ENCODE measurements around the gene H2BK1.
A peak's percentile ranks its signal among the peaks of the same experiment; 100 is the strongest.

Gene H2BK1

GRCh38 chr7:151244841-151245346 is 34.6 kb upstream of the H2BK1 start:
- DNase-seq = no peak

- peak; percentile 32 for DNase-seq
Observed at GRCh38 chr7:151244196-151244840, 34.0 kb upstream of the H2BK1 start.

GRCh38 chr7:151243408-151244195 is 33.3 kb upstream of the H2BK1 start:
- DNase-seq = no peak

GRCh38 chr7:151243045-151243349 is 32.7 kb upstream of the H2BK1 start:
- DNase-seq = no peak

GRCh38 chr7:151242159-151243044 is 32.1 kb upstream of the H2BK1 start:
- DNase-seq = no peak

GRCh38 chr7:151241755-151242096 is 31.4 kb upstream of the H2BK1 start:
- DNase-seq = no peak

GRCh38 chr7:151240942-151241754 is 30.9 kb upstream of the H2BK1 start:
- no peak for DNase-seq

- DNase-seq = no peak
Observed at GRCh38 chr7:151240536-151240935, 30.2 kb upstream of the H2BK1 start.

- DNase-seq = no peak
Observed at GRCh38 chr7:151239837-151240459, 29.7 kb upstream of the H2BK1 start.

GRCh38 chr7:151238924-151239836 is 28.9 kb upstream of the H2BK1 start:
- DNase-seq = no peak

GRCh38 chr7:151238190-151238810 is 28.0 kb upstream of the H2BK1 start:
- no peak for DNase-seq

GRCh38 chr7:151237244-151238189 is 27.2 kb upstream of the H2BK1 start:
- no peak for DNase-seq

GRCh38 chr7:151236406-151236805 is 26.1 kb upstream of the H2BK1 start:
- DNase-seq = no peak

GRCh38 chr7:151235091-151235787 is 25.0 kb upstream of the H2BK1 start:
- DNase-seq = no peak

- DNase-seq = no peak
Observed at GRCh38 chr7:151233804-151234203, 23.5 kb upstream of the H2BK1 start.

GRCh38 chr7:151232917-151233701 is 22.8 kb upstream of the H2BK1 start:
- DNase-seq = peak; percentile 57

- peak; percentile 82 for DNase-seq
Observed at GRCh38 chr7:151232091-151232916, 22.0 kb upstream of the H2BK1 start, which contains the start of gene CHPF2. Gene CHPF2 (plus strand): TSS chr7:151232483. CDS start chr7:151234012, 1,529 bp downstream.

Measured in activated CD4-positive, alpha-beta T cell treated with anti-CD3 and anti-CD28 coated beads for 1 hour (primary cell).